ENCODE results near the gene ARID3A. TPM values are rescaled to one million over a fixed set of nuclear protein-coding genes. Genes with fewer than 3 reads are reported as not detected.

The ARID3A gene
- total and polyA plus RNA-seq, 8 donors, result 20.6 to 35.7 (median 23.6) TPM

DNA sequence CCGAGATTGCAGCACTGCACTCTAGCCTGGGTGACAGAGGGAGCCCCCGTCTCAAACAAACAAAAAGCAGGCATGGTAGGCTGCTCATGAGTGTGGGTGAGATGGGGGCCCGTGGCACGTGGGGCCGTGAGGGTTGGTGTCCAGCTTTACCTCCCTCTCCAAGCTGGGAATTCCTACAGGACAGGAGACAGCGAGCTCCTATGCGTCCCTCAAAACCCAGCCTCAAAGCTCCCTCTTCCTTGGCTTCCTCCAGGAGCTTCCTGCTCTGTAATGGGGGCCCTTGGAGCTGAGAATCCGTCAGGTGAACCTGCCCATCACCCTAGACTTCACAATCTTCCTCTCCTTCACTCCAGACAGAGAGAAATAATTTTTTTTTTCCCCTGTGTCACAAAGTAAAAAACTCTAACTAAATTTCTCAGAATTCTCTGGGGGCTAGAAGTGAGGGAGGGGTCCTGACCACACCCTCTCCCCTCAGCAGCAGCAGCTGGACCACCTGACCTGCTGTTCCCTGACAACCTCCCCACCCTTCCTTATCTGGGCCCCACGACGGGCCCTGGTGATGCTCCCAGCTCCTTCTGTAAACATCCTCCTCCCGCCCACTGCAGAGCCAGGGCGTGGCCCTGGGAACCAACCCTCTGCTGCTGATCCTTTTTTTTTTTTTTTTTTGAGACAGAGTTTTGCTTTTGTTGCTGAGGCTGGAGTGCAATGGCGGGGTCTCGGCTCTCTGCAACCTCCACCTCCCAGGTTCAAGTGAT, 36.2 kb downstream of the ARID3A start:
- ATAC-seq (peak; percentile 29), DNase-seq (peak in 2 of 4 donors; percentile 66 to 72)
- Histone ChIP-seq H3K4me1 (peaks cover 0 to 3% of the 10 kb centered on the region in 2 donors), H3K27ac (no peak overlapping the region), H3K4me3 (no peak overlapping the region), H3K36me3 (peaks cover 0 to 66% of the 10 kb centered on the region in 2 donors), H3K9me3 (no peaks in the 10 kb centered on the region), H3K27me3 (no peaks in the 10 kb centered on the region)
- intact Hi-C loops (cut with DNase I), result no loop called here
- TF ChIP-seq, protein P1, sequence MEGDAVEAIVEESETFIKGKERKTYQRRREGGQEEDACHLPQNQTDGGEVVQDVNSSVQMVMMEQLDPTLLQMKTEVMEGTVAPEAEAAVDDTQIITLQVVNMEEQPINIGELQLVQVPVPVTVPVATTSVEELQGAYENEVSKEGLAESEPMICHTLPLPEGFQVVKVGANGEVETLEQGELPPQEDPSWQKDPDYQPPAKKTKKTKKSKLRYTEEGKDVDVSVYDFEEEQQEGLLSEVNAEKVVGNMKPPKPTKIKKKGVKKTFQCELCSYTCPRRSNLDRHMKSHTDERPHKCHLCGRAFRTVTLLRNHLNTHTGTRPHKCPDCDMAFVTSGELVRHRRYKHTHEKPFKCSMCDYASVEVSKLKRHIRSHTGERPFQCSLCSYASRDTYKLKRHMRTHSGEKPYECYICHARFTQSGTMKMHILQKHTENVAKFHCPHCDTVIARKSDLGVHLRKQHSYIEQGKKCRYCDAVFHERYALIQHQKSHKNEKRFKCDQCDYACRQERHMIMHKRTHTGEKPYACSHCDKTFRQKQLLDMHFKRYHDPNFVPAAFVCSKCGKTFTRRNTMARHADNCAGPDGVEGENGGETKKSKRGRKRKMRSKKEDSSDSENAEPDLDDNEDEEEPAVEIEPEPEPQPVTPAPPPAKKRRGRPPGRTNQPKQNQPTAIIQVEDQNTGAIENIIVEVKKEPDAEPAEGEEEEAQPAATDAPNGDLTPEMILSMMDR (IDR thresholded peaks at IDR 0.05), result no peak

DNA sequence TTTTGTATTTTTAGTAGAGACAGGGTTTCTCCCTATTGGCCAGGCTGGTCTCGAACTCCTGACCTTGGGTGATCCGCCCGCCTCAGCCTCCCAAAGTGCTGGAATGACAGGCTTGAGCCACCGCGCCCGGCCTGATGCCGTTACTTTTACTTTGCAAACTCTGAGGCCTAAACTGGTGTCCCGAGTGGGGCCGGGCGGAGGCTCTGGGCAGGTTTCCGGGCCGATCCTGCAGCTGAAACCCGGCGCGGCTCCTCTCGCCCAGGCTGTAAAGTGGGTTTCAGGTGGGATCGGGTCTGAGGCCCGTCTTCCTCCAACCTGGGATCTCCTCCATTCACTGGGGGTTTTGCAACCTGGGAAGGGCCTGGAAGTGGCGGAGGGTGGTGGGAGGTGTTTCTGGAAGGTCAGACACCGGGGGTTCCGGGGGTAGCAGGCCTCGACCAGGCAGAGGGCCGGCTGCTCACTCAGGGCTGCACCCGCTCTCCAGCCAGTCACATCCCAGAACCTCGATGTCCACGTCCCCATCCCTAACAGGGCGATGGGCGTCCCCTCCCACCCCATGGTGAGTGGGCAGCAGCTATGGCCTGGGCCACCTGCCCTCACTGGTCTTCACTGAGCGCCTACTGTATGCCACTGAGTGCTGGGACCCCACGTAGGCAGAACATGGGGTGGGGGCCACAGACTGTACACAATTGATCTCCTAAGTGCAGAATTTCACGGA, 37.0 kb downstream of the ARID3A start:
- TF ChIP-seq, protein P1 (IDR thresholded peaks at IDR 0.05), result no peak
- DNase-seq (peak in 1 of 4 donors; percentile 41), ATAC-seq (no peak)
- peaks cover 0 to 74% of the 10 kb centered on the region in 2 donors for H3K36me3 ChIP-seq
- no peaks in the 10 kb centered on the region for H3K9me3 ChIP-seq
- no peak overlapping the region for H3K4me3 ChIP-seq
- no peak overlapping the region for H3K27ac ChIP-seq
- H3K27me3 ChIP-seq, result no peaks in the 10 kb centered on the region
- H3K4me1 ChIP-seq, result no peaks in the 10 kb centered on the region
- intact Hi-C loops (cut with DNase I), result no loop called here

DNA sequence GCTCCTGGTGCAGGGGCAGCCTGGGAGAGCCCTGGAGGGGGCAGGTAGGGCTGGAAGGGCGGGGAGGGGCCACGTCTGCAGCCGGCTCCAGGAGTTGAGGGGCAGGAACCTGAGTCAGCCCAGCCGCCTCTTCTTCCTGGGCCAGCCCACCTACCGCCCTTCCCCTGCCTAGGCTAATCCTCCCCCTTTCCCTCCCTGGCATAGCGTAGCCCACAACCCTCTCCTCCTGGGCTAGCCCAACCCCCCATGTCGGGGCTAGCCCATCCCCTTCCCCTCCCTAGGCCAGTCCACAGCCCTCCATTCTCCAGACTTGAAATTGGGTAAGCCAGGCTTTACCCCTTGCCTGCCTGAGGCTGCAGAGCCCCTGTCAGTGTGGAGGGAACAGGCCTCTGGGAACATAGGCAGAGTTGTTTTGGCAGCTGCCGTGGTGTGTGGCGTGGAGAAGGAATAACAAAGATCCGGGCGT, 37.7 kb downstream of the ARID3A start:
- Histone ChIP-seq H3K36me3 (peaks cover 0 to 79% of the 10 kb centered on the region in 2 donors), H3K27me3 (no peaks in the 10 kb centered on the region), H3K4me3 (no peak overlapping the region), H3K27ac (no peak overlapping the region), H3K4me1 (no peaks in the 10 kb centered on the region), H3K9me3 (no peaks in the 10 kb centered on the region)
- TF ChIP-seq, protein P1 (IDR thresholded peaks at IDR 0.05), result no peak
- intact Hi-C loops (cut with DNase I), result no loop called here
- DNase-seq (peak in 1 of 4 donors; percentile 72), ATAC-seq (no peak)

DNA sequence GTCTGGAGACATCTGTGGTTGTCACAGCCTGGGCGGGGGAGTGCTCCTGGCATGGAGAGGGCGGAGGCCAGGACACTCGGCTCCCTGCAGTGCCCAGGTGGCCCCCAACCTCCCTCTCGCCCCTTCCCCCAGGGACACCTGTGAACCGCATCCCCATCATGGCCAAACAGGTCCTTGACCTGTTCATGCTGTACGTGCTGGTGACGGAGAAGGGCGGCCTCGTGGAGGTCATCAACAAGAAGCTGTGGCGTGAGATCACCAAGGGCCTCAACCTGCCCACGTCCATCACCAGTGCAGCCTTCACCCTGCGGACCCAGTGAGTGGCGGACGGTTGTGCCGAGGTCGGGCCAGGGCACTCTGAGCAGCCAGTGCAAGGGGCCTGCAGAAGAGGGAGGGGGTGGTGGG, 38.3 kb downstream of the ARID3A start:
- DNase-seq (peak in 1 of 4 donors; percentile 46), ATAC-seq (no peak)
- intact Hi-C loops (cut with DNase I), result no loop called here
- Histone ChIP-seq H3K27me3 (no peaks in the 10 kb centered on the region), H3K4me1 (no peaks in the 10 kb centered on the region), H3K4me3 (no peak overlapping the region), H3K36me3 (peaks cover 0 to 79% of the 10 kb centered on the region in 2 donors), H3K27ac (no peak overlapping the region), H3K9me3 (no peaks in the 10 kb centered on the region)
- TF ChIP-seq, protein P1 (IDR thresholded peaks at IDR 0.05), result no peak

Measured in left lung (tissue), 10 donors.